Lower lobe of right lung (tissue), 2 donors: ENCODE data around the gene TMEM217. TPM values are rescaled to one million over a fixed set of nuclear protein-coding genes. Genes with fewer than 3 reads are reported as not detected.
"Not testable (repeated sequence)": the region's sequence is repeated elsewhere in the genome, so short reads cannot be mapped to it uniquely, and the experiment has no call there.

Experiments
- ATAC-seq, 2 donors: fragments of 200-7000 bp; cut with Tn5 transposase; one replicate each; pipeline ENCODE4 v1.9.1; 2020 to 2022; ENCODE audit warnings: mild to moderate bottlenecking in 2 of 2, moderate library complexity in 2 of 2
- DNase-seq: peaks from one replicate; pipeline ENCODE4 v3.0.0-alpha.2; 2020
- H3K27ac ChIP-seq: fragments of 200-600 bp; one replicate; pipeline ENCODE4 v1.8.0; 2022
- H3K27me3 ChIP-seq: fragments of 200-600 bp; one replicate; pipeline ENCODE4 v1.8.0; 2022; ENCODE audit warnings: low read depth
- H3K36me3 ChIP-seq: fragments of 200-600 bp; one replicate; pipeline ENCODE4 v1.8.0; 2022; ENCODE audit warnings: mild to moderate bottlenecking
- H3K4me1 ChIP-seq: fragments of 200-600 bp; one replicate; pipeline ENCODE4 v1.8.0; 2022
- H3K4me3 ChIP-seq: fragments of 200-600 bp; one replicate; pipeline ENCODE4 v1.8.0; 2022; ENCODE audit warnings: mild to moderate bottlenecking
- H3K9me3 ChIP-seq: fragments of 200-600 bp; one replicate; pipeline ENCODE4 v1.8.0; 2022
- CTCF ChIP-seq: fragments of 200-600 bp; IDR thresholded peaks from one replicate; pipeline ENCODE4 v1.8.0; 2022; ENCODE audit warnings: antibody characterized with exemption, mild to moderate bottlenecking
- intact Hi-C: fragments of 100-400 bp; cut with DNase I; formaldehyde crosslinking; loops from one replicate; pipeline ENCODE4 v1.11.0; 2022
- total RNA-seq: library from RNA; stranded (reverse); fragmentation: NEBNext Ultra II Directional; extraction: Animal tissue kit (Norgen Biotek cat#: 25700); gene quantifications from one replicate; pipeline ENCODE4 v1.2.1, GENCODE V29; 2021
- donor health status: DM: no; HTN: yes; CAD: no; lungs with severe emphysema.

TMEM217 gene
- total RNA-seq, 1 donor from 2014 or later = 1.1 TPM

- Histone ChIP-seq H3K27me3 (no peaks in the 10 kb centered on the region), H3K36me3 (peaks cover 38% of the 10 kb centered on the region), H3K4me3 (no peak overlapping the region), H3K9me3 (no peaks in the 10 kb centered on the region), H3K27ac (no peak overlapping the region), H3K4me1 (peaks cover 4% of the 10 kb centered on the region)
- ATAC-seq (no peak), DNase-seq (no peak)
- peak; percentile 34 for TF ChIP-seq CTCF
- intact Hi-C loops = no loop called here
These were observed 46.1 kb upstream of the TMEM217 start for GRCh38 chr6:37303891-37304503.

- ATAC-seq = no peak
- Histone ChIP-seq H3K4me3 (no peak overlapping the region), H3K9me3 (no peaks in the 10 kb centered on the region), H3K27ac (no peak overlapping the region), H3K27me3 (no peaks in the 10 kb centered on the region), H3K36me3 (peaks cover 38% of the 10 kb centered on the region), H3K4me1 (no peaks in the 10 kb centered on the region)
- no peak for TF ChIP-seq CTCF
- intact Hi-C loops = no loop called here
- DNase-seq = no peak
These were observed 45.2 kb upstream of the TMEM217 start for GRCh38 chr6:37303091-37303660.

GRCh38 chr6:37302086-37302686, 44.2 kb upstream of the TMEM217 start:
- intact Hi-C loops = no loop called here
- no peaks in the 10 kb centered on the region for H3K4me1 ChIP-seq
- no peaks in the 10 kb centered on the region for H3K9me3 ChIP-seq
- DNase-seq = no peak
- H3K27me3 ChIP-seq = no peaks in the 10 kb centered on the region
- H3K27ac ChIP-seq = no peak overlapping the region
- H3K4me3 ChIP-seq = no peak overlapping the region
- H3K36me3 ChIP-seq = peaks cover 38% of the 10 kb centered on the region
- no peak for ATAC-seq
- no peak for TF ChIP-seq CTCF

DNA sequence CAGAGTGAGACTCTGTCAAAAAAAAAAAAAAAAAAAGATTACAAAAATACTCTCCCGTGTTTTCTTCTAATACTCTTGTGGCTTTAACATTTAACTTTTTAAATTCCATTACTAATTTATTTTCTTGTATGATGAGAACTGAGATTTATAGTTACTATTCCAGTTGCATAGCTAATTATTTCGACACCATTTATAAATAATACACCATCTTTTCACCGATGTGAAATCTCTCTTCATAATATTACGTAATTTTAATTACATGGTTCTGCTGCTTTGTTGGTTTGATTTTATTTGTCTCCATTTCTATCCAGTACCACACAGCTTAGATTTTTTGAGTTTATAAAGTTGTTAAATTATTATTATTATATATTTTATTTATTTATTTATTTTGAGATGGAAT, 42.0 kb upstream of the TMEM217 start:
- ATAC-seq = no peak
- TF ChIP-seq CTCF = no peak
- intact Hi-C loops = no loop called here
- DNase-seq = no peak
- Histone ChIP-seq H3K4me3 (no peak overlapping the region), H3K27ac (no peak overlapping the region), H3K4me1 (no peaks in the 10 kb centered on the region), H3K27me3 (no peaks in the 10 kb centered on the region), H3K9me3 (no peaks in the 10 kb centered on the region), H3K36me3 (peaks cover 50% of the 10 kb centered on the region)

GRCh38 chr6:37298958-37299357, 41.0 kb upstream of the TMEM217 start:
- no peaks in the 10 kb centered on the region for H3K9me3 ChIP-seq
- no peak overlapping the region for H3K27ac ChIP-seq
- DNase-seq (no peak), ATAC-seq (no peak)
- TF ChIP-seq CTCF = no peak
- no peaks in the 10 kb centered on the region for H3K4me1 ChIP-seq
- no peaks in the 10 kb centered on the region for H3K27me3 ChIP-seq
- intact Hi-C loops = no loop called here
- H3K4me3 ChIP-seq = no peak overlapping the region
- peaks cover 52% of the 10 kb centered on the region for H3K36me3 ChIP-seq

GRCh38 chr6:37297637-37298036, 39.7 kb upstream of the TMEM217 start:
- H3K27ac ChIP-seq, ATAC-seq, H3K9me3 ChIP-seq, H3K27me3 ChIP-seq, H3K4me3 ChIP-seq, H3K4me1 ChIP-seq, intact Hi-C loops, DNase-seq: not testable (repeated sequence)
- H3K36me3 ChIP-seq = peaks cover 52% of the 10 kb centered on the region
